Body of pancreas (tissue), 4 donors: Measurements from ENCODE around the gene CDK14. TPM values are rescaled to one million over a fixed set of nuclear protein-coding genes. Genes with fewer than 3 reads are reported as not detected.

Experiments used
- ATAC-seq: fragments of 150-250 bp; one replicate; pipeline ENCODE4 v1.9.1; 2016
- DNase-seq, 4 donors: peaks; one replicate each; pipeline ENCODE4 v3.0.0-alpha.2; 2019
- H3K27ac ChIP-seq, 4 donors: fragments of 200-600 bp; sonication (generic); 1 replicate in 3 of 4; 2 replicates in 1 of 4; pipeline versions ENCODE4 v1.5.1 to v1.6.1; 2016 to 2019; ENCODE audit warnings: mild to moderate bottlenecking in 1 of 4, mixed read lengths in 1 of 4, moderate library complexity in 1 of 4
- H3K27me3 ChIP-seq, 2 donors: fragments of 200-600 bp; sonication (generic); one replicate each; pipeline ENCODE4 v1.6.0; 2016; ENCODE audit warnings: mild to moderate bottlenecking in 1 of 2
- H3K36me3 ChIP-seq, 2 donors: fragments of 200-600 bp; sonication (generic); replicated peaks in 1 of 2; 2 replicates each; pipeline ENCODE4 v1.5.1; 2016; ENCODE audit warnings: low read depth in 2 of 2; ENCODE audit not compliant: insufficient read depth in 1 of 2
- H3K4me1 ChIP-seq: fragments of 200-600 bp; sonication (generic); one replicate; pipeline ENCODE4 v1.6.0; 2016
- H3K4me3 ChIP-seq, 2 donors: fragments of 200-600 bp; sonication (generic); 1 replicate in 1 of 2; 2 replicates in 1 of 2; pipeline ENCODE4 v1.5.1; 2016 to 2019
- H3K9me3 ChIP-seq, 3 donors: fragments of 200-600 bp; sonication (generic); 1 replicate in 2 of 3; 2 replicates in 1 of 3; pipeline ENCODE4 v1.5.1; 2016
- CTCF ChIP-seq, 7 experiments: fragments of 450-650 bp in 4 of 7; fragments of 200-600 bp in 3 of 7; sonication (generic) in 3 of 7; IDR thresholded peaks; one replicate each; pipeline ENCODE4 v1.5.1; 2016 to 2019; ENCODE audit warnings: antibody characterized with exemption in 7 of 7
- POLR2A ChIP-seq, 3 donors: fragments of 450-650 bp; IDR thresholded peaks; one replicate each; pipeline ENCODE4 v1.6.1; 2016; ENCODE audit warnings: antibody characterized with exemption in 3 of 3, mild to moderate bottlenecking in 2 of 3
- WGBS, 2 donors: methylation state at CpG; one replicate each; pipeline ENCODE4 v1.1.5; 2017; 5-methylcytosine and 5-hydroxymethylcytosine counted together
- intact Hi-C: fragments of 100-400 bp; cut with DNase I; formaldehyde crosslinking; loops from one replicate; pipeline ENCODE4 v1.15.1; 2023
- total RNA-seq, 2 donors: library from RNA; depleted of rRNA; stranded (reverse); fragments of >200 nt; gene quantifications; one replicate each; pipeline ENCODE4 v1.1.0, GENCODE V29; 2016

Gene CDK14
- total RNA-seq, 2 donors from 2014 or later: 21.8 to 35.6 TPM

GRCh38 chr7:90763108-90763507 is 167.0 kb downstream of the CDK14 start:
- 32 to 35% methylated on average over 6 of the region's 6 CpGs for WGBS, 2 donors
- H3K36me3 ChIP-seq: no peaks in the 10 kb centered on the region
- intact Hi-C loops: no loop called here
- TF ChIP-seq POLR2A (IDR thresholded peaks at IDR 0.05) (no peak), CTCF (IDR thresholded peaks at IDR 0.05) (no peak)
- no peak overlapping the region for H3K4me3 ChIP-seq
- ATAC-seq: no peak
- H3K9me3 ChIP-seq: no peaks in the 10 kb centered on the region
- H3K4me1 ChIP-seq: peaks cover 84% of the 10 kb centered on the region
- no peak overlapping the region for H3K27ac ChIP-seq
- no peaks in the 10 kb centered on the region for H3K27me3 ChIP-seq
- peak; percentile 34 to 48 (median 40) for DNase-seq

GRCh38 chr7:90764848-90765570 is 168.9 kb downstream of the CDK14 start:
- no peak for TF ChIP-seq POLR2A (IDR thresholded peaks at IDR 0.05)
- no peak for TF ChIP-seq CTCF (IDR thresholded peaks at IDR 0.05)
- H3K4me3 ChIP-seq: no peak overlapping the region
- peaks cover 91% of the 10 kb centered on the region for H3K4me1 ChIP-seq
- ATAC-seq (no peak), DNase-seq (no peak)
- H3K9me3 ChIP-seq: no peaks in the 10 kb centered on the region
- peak overlapping the region in 3 of 4 donors; percentile 25 to 92 (median 39) for H3K27ac ChIP-seq
- no peaks in the 10 kb centered on the region for H3K27me3 ChIP-seq
- no peaks in the 10 kb centered on the region for H3K36me3 ChIP-seq
- WGBS, 2 donors: 76 to 83% methylated on average over 2 of the region's 2 CpGs
- intact Hi-C loops: no loop called here

- ATAC-seq: peak; percentile 93
- intact Hi-C loops: no loop called here
- H3K36me3 ChIP-seq: no peaks in the 10 kb centered on the region
- DNase-seq: peak; percentile 79 to 92 (median 92)
- no peak overlapping the region for H3K4me3 ChIP-seq
- H3K27me3 ChIP-seq: no peaks in the 10 kb centered on the region
- H3K4me1 ChIP-seq: peaks cover 84% of the 10 kb centered on the region
- TF ChIP-seq POLR2A (IDR thresholded peaks at IDR 0.05) (peak; percentile 19 to 51 (median 49)), CTCF (IDR thresholded peaks at IDR 0.05) (peak in 2 of 7 experiments; percentile 21 to 27)
- WGBS, 2 donors: 18 to 34% methylated on average over 7 of the region's 7 CpGs
- peak overlapping the region; percentile 89 to 92 (median 90) for H3K27ac ChIP-seq
- H3K9me3 ChIP-seq: no peaks in the 10 kb centered on the region
Observed at GRCh38 chr7:90766814-90767564, 170.9 kb downstream of the CDK14 start.

- 42% methylated on average over 6 of the region's 6 CpGs for WGBS, 2 donors
- no peaks in the 10 kb centered on the region for H3K9me3 ChIP-seq
- no peak for ATAC-seq
Observed at GRCh38 chr7:90768301-90768700, 172.2 kb downstream of the CDK14 start.

More at GRCh38 chr7:90768301-90768700, 172.2 kb downstream of the CDK14 start:
- intact Hi-C loops: no loop called here
- no peaks in the 10 kb centered on the region for H3K27me3 ChIP-seq
- no peak overlapping the region for H3K4me3 ChIP-seq
- peaks cover 74% of the 10 kb centered on the region for H3K4me1 ChIP-seq
- no peak for DNase-seq
- H3K36me3 ChIP-seq: no peaks in the 10 kb centered on the region
- peak overlapping the region; percentile 69 to 92 (median 89) for H3K27ac ChIP-seq
- TF ChIP-seq CTCF (IDR thresholded peaks at IDR 0.05) (no peak), POLR2A (IDR thresholded peaks at IDR 0.05) (no peak)
